ENCODE data around the gene KCNC3.

KCNC3 gene

DNA sequence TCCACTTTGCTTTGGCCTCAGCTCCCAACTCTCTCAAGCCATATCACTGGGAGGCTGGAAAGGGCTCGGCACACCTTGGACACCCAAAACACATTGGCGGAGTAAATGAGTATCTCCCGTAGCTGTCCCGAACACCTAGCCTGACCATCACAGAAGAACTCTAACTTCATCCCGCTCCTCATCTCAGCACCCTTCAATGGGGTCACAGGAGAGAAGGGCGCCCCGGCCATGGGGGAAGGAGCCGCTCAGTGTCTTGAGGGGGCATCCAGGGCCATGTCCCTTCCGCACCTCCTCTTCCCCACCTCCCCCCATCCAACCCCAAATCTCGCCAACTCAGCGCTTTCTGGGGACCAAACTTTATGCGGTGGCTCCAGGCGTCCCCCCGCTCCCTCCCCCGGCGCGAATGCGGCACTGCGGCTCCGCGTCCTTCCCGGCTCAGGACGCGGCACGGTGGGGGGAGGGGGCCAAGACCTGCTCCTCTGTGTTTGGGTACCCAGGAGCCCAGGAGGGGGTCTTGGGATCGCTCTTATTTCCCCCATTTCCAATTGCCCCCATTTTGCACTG lies 3.0 kb downstream of the KCNC3 start:
- no peak for DNase-seq

DNA sequence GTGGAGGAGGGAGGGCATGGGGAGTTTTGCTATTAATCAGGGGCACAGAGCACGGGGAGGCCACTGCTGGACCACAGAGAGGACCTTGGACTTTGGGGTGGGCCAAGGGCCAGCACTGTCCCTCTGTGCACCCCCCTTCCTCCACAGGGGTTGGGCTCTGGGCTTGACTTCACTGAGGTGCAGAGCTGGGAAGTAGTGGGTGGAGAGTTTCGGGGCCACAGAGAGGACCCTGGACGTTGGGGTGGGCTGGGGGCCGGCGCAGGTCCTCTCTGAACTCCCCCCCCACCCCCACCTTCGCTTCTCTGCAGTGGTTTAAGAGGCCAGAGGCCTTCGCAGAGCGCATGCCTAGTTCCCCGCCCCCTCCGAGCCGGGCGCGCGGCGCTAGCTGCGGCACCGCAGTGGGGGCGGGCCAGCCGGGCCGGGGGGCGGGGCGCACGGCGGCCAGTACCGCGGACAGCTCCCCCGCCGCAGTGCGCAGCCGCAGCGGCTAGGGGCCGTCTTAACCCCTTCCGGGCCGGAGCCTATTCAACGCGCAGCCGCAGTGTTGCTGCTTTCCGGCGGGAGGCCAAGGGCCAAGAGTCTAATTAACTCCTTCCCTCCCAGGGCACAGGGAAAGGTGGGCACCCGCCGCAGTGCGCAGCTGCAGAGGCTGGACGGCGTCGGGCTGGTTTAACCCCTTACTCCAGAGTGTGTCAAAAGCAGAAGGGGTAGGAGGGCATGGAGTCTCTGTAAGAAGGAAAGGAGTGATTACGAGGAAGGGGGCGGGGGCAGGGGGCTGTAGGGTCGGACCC lies 3.7 kb downstream of the KCNC3 start:
- peak; percentile 40 for DNase-seq

DNA sequence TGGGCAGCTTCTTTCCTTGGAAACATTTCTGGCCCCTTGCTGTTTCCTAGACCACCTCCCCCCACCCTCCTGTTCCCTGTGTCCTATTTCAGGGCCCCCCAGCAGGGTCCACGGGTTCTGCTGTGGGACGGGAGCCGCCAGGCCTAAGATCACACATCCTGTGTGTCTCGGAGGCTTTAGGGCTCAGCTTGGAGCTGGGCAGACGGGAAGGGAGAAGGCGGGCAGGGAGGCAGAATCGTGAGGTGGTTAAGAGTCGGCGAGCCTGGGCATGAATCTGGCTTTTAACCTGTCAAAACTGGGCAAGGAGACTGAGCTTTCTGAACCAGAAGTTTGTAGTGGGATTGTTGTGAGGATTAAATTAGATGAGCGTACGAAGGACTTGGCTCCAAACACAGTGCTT lies 4.8 kb downstream of the KCNC3 start:
- no peak for DNase-seq

DNA sequence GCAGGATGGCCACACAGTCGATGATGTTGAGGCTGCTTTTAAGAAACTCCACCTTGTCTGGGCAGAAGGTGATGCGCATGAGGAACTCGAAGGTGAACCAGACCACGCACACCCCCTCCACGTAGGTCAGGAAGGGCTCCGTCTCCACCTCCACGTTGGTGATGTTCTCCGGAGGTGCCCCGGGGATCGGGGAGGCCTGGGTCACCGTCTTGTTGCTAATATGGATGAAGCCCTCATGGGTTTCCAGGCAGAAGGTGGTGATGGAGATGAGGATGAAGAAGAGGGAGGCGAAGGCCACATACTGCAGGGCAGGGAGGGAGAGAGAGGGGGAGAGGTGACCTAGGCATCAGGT lies 5.4 kb downstream of the KCNC3 start:
- no peak for DNase-seq

DNA sequence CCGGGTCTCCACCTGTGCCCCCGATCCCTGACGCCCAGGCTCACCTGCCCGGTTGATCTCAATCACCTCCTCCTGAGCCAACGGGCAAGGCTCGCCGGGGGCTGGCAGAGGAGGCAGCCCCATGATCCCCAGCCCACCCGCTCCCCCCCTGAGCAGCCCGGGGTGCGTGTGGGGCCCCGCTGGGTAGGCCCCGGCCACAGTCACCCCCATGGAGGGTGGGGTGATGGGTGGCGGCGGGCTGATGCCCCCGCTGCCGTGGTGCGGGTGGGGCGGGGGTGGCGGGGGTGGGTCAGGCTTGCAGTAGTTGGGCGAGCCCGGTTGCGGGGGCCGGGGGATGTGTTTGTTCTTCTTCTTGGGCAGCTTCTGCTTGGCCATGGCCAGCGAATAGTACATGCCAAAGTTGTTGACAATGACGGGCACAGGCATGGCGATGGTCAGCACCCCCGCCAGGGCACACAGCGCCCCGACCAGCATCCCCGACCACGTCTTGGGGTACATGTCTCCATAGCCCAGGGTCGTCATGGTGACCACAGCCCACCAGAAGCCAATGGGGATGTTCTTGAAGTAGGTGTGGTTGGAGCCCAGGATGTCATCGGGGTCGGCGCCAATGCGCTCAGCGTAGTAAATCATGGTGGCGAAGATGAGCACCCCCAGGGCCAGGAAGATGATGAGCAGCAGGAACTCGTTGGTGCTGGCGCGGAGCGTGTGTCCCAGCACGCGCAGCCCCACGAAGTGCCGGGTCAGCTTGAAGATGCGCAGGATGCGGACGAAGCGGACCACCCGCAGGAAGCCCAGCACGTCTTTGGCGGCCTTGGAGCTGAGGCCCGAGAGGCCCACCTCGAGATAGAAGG lies 6.0 kb downstream of the KCNC3 start:
- DNase-seq: no peak

DNA sequence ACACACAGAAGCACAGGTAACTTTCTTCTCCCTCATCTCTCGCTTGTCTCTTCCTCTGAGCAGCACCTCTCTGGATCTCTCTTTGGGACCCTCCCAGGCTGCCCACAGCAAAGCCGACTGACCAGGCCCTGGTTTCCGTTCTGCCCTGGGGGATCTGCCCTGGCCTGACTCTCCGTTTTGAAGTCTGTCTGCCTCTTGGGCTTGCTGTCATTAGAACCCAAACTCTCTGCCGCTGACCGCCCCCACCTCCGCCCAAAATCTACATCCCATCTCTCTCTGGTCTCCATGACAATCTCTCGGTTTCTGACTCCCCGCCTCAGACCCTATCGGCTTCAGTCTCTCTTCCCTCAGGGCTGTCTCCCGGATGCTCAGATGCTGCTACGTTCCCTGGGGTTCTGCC lies 6.9 kb downstream of the KCNC3 start:
- no peak for DNase-seq

DNA sequence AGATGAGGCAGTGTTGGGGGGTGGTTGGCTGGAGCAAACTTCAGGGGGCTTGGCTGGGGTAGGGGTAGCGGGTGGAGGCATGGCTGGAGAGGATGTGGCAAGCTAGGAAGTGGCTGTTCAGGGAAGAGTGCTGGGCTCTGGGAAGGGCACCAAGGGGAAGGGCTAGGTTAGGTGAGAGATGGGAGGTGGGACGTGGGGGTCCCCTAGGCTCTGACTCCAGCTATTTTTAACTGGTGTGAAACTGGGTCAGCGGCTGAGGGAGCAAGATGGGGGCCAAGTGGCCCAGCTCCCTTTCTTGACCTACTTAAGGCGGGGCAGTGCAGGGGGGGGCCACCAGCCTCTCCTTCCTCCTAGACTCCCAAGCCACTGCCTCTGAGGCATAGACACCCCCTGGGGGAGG lies 7.3 kb downstream of the KCNC3 start:
- no peak for DNase-seq

DNA sequence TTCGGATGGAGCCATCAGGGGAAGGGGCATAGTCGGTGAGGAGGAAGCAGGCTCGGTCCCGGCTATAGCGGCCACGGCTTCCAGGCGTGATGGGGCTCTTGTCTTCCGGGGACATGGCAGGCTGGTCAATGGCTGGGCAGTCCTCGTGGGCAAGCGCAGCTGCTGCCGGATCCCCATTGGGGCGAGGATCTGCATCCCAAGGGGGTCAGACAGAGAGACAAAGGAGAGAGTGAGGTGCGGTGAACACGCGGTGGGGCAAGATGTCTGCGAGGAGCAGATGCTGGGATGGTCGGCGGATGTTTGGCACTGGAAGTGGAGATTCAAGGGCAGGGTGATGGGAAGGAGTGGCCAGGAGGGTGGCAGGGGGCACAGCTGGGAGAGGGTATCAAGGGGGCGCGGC lies 8.6 kb downstream of the KCNC3 start:
- DNase-seq: no peak

DNA sequence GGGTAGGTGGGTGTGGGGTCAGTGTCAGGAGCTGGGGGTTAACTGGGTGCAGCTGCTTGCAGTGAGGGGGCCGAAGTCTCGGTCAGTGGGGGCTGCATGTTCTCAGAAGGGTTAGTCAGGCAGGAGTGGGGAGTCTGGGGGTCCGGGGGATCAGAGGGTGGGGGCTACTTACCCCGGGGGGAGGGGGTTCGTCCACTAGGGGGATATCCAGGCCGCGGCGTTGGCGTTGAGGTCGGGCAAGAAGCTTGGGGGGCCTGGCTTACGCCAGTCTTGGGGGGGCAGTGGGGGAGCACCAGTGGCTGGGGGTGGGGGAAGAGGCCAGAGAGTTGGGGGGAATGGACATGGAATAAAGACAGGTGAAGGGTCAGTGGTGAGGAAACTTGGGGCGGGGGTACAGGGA lies 9.1 kb downstream of the KCNC3 start:
- DNase-seq: no peak

DNA sequence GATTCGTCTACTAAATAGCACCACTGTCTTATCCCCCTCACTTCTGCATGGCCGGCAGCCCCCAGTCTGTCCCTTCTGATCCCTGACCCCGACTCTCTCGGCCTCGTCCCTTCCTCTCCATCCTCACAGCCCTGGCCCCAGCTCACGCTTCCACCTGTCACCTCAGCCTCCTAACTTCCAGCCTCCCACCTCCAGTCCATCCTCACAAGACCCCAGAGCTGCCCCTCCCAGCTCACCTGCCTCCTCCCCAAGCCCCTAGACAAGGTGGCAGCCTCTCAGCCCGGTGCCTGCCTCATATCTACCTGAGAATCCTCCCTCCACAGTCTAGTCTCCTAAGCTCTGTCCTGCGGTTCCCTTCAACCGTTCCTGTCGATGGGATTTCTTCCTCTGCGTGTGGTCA lies 10.0 kb downstream of the KCNC3 start:
- no peak for DNase-seq

DNA sequence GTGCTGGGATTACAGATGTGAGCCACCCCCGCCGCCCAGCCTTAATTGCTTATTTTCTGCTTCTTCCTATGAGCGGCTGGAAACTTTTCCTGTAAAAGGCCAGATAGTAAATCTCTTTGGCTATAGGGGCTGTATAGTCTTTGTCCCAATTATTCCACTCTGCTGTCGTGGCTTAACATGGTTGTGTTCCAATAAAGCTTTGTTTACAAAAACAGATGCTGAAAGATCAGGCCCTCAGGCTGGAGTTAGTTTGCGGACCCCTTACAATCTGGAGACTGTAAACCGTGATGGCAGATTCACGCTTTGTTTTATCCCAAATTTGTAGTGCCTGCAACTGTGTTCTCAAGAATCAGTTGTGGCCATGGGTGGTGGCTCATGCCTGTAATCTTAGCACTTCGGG lies 10.7 kb downstream of the KCNC3 start:
- DNase-seq: no peak

DNA sequence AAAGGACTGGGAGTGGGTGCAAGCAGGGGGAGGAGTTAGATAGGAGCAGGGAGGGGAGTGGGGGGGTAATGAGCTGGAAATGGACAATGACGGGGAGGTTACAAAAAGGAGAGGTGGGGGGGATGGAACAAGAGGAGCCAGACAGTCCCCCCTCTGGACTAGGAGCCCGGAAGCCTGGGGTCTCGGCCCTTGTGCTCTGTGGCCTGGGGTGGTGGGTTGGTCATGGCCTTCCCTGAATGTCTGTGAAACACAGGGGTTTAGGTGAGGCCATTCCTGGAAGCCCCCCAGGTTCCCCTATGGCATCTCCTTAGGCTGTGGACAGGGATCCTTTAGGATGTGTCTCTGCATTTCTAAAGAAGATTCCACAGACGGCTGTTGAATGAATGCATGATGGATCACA lies 12.1 kb downstream of the KCNC3 start:
- DNase-seq: no peak

DNA sequence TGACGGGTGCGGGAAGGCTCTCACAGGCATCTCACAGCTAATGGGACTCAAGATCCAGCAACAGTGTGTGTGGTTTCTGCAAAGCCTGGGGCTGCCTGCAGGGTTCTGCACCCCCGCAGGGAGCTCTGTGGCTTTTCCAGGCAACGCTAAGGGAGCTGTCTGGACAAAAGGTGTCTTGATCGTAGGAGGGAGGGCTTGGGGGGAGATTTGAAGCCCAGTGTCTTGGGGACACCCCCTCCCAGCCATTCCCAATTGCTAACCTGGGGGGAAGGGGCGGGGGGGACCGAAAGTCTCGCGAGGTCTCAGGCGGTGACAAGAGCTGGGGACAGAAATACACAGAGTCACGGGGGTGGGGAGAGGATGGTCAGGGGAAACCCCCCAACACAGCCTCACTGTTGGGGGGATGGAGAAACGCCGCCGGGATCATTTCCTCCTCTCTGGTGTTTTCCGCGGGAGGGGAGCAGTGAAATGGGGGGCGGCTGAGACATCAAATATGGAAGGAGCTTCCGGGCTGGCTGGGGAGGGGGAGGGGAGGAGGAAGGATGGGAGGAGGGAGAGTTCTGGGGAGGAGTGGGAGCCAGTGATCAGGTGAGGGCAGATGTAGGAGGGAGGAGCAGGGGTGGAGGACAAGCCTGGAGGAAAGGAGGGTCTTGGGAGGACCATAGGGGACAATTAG lies 13.3 kb downstream of the KCNC3 start:
- DNase-seq: peak; percentile 14

DNA sequence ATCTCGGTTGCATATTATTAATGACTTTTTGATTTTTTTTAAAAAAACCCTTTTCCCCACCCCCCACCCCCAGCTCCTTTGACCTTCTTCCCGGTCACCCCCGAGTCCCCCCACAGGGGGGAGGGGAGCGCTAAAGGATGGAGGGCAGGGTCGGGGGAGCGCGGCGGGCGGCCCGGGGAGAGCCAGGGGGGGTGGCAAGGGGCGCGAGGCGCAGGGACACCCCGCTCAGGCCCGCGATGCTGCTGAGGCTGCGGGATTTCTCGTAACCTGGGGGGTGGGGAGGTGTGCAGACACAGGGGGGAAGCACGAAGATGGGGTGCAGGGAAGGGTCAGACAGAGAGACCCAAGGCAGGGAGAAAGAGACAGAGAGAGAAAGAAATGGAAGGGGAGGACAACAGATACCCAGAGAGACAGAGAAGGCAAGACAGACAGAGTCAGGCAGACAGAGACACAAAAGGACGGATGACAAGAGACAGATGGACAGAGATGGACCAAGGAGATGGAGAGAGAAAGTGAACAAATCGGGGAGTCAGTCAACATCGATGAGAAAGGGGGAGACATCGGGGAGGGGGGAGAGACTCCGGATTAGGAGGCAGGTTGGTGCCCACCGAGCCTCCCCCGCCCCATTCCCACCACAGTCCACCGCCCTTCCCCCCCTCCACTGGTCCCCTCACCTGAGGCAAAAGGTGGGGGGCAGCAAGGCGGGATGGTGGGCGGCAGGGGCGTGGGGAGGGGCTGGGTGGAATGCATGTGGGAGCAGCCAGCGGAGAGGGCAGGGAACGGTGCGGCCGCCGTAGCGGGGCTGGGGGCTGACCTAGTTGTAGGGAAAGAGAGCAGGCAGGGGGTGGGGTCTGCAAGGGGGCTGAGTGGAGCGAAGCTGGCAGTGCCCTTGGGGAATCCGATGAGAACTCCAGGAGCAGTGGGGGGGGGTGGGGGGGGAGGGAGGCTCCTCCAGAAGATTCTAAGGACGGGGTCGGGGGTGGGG lies 14.2 kb downstream of the KCNC3 start:
- DNase-seq: no peak

DNA sequence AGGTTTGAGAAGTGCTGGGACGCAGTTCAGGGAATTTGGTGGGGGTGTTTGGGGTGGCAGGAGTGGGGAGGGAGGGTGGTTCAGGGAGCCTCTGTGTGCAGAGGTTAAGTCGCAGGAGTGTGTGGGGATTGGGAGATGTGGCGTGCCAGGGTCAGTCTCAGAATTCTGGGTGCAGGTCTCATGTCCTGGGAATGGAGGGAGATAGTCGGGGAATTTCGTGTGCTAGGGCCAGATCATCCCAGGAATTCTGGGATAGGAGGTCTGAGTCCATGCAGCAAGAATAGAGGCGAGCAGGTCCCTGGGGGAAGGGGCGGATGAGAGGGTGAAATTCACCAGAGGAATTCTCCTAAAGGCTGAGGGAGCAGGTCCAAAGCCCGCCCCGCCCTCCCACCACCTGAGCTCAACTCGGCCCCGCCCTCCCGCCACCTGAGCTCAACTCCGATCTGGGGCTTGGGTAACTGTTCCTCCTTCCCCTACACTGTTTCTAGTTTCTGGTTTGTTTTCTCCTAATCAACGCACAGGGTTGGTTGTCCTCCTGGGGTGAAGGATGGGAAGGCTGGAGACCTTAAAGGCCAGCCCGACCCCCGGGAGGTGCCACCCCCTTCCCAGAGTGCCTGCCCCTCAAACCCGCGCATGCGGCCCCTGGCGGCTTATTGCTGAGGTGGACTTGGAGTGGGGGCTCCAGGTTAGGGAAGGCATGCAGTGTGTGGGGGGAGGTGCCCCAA lies 15.2 kb downstream of the KCNC3 start:
- DNase-seq: no peak

DNA sequence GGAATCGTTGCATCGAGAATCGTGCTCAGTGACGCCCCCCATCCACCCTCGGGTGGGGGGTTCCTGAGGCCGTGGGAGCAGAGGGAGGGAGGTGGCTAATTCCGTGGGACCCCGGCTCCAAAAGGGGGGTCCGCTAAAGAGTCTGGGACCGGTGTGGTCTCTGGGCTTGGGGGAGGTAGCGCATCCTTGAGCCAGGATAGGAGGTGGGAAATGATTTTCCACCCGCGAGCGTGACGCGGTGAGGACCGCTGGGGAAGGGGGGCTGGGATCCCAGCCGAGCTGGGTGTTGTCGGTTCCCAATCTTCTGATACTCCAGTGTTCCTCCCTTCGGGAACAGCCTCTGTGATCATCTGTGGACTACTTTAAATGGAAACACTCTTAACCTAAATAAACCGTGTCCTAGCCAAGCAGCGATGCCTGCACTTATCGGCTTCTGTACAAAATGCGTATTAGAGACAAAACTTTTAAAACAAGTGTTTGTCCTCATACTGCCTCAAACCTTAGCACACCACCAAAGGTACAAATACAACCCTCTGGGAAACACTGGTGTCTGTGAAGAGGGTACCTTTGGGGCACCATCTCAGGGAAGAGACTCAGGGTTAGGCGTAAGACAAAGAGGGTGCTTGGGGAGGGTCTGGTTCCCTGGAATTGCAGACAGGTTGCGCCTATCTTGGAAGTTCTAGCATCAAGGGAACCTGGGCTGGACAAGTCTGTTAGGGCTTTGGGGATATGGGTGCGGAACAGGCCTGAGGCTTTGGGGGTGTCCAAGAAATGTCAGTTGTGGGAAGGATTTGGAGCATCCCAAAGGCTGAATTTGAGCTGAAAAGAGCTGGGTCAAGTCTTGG lies 16.0 kb downstream of the KCNC3 start:
- DNase-seq: no peak

DNA sequence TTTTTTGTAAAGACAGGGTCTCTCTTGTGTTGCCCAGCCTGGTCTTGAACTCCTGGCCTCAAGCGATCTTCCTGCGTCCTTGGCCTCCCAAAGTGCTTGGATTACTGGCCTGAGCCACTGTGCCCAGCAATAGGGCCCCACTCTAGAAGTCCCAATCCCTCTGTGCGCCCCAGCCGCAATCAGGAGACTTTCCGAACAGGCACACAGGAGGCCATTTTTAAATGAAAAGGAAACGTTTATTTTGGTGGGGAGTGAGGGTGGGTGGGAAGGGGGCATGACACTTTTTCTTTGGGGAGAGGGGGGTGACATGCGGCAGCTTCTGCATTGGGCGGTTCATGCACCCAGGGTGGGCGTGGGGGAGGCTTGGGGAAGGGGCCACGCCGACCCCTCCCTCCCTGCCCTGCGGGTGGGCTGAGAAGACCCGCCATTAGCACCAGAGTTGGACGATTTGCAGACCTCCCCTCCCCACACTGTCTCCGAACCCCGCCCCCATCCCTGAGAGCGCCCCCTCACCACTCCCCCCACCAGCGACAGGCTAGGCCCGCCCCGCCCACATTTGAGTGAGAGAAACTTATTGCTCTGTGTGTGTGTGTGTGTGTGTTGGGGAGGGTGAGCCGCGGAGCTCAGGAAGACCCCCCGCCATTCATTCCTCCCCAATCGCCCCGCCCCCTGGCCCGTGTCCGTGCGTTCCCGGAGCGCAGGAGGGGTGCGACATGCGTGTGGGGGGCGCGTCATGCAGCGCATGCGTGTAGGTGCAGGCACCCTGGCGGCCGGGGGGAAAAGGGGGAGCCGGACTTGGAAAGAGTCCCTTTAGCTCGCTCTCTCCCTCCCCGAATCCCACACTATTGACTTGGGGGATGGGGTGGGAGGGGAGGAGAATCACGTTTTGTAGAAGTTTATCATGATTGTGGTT lies 17.2 kb downstream of the KCNC3 start:
- peak; percentile 12 for DNase-seq

DNA sequence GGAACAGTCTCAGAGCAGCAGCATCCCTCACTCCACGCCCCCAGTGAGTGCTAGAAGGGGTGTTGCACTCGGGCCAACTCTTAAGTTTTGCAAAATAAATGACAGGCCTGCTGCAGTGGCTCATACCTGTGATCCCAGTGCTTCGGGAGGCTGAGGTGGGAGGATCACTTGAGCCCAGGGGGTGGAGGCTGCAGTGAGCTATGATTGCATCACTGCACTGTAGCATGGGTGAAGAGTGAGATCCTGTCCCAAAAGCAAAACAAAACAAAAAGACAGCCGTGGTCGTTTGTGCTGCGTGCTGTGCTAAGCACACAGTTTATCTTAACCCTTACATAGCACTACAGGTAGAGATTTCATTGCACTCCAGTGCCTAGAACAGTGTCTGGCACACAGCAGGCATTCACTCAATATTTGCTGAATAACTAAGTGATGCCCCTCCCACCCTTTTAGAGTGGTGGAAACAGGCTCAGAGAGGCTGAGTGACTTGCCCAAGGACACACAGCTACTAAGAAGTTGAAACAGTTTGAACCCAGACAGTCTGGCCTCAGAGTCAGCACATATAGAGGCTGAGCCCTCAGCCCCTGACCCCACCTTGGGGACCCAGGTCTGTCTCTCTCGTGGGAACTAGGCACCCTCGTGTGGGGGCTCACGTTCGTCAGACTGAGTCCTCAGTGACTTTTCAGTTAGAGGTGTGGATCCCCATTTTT lies 18.3 kb downstream of the KCNC3 start:
- no peak for DNase-seq

Data from NCI-H226 (cell line).